HCT116 (cell line): ENCODE data around the gene LTBP1.

Experiments
- EGR1 ChIP-seq: IDR thresholded peaks from 2 replicates; pipeline ENCODE4 v1.6.1; 2012; ENCODE audit warnings: low read depth
- EZH2 ChIP-seq: fragments of 200-600 bp; sonication (generic); IDR thresholded peaks from 2 replicates; pipeline ENCODE4 v1.6.1; 2017; ENCODE audit warnings: antibody characterized with exemption, mixed run types
- EZH2phosphoT487 ChIP-seq: fragments of 200-600 bp; IDR thresholded peaks from 2 replicates; pipeline ENCODE4 v1.6.1; 2018; ENCODE audit warnings: antibody characterized with exemption, borderline replicate concordance
- JUND ChIP-seq: IDR thresholded peaks from 2 replicates; pipeline ENCODE4 v1.6.1; 2012
- MAX ChIP-seq: IDR thresholded peaks from 2 replicates; pipeline ENCODE4 v1.6.1; 2012
- POLR2A ChIP-seq: IDR thresholded peaks from 2 replicates; pipeline ENCODE4 v1.7.0; 2011; ENCODE audit warnings: borderline replicate concordance; ENCODE audit not compliant: insufficient read depth, insufficient read length; ENCODE audit errors: extremely low read depth
- POLR2AphosphoS5 ChIP-seq: IDR thresholded peaks from 2 replicates; pipeline ENCODE4 v1.6.1; 2011; ENCODE audit warnings: mild to moderate bottlenecking, low read depth, low read length, moderate library complexity
- RAD21 ChIP-seq: IDR thresholded peaks from 2 replicates; pipeline ENCODE4 v1.6.1; 2012; ENCODE audit warnings: low read depth, mild to moderate bottlenecking
- REST ChIP-seq: IDR thresholded peaks from 2 replicates; pipeline ENCODE4 v1.6.1; 2012; ENCODE audit warnings: low read depth
- SP1 ChIP-seq: IDR thresholded peaks from 2 replicates; pipeline ENCODE4 v1.6.1; 2012; ENCODE audit warnings: low read depth
- TCF7L2 ChIP-seq: IDR thresholded peaks from 2 replicates; pipeline ENCODE4 v1.7.0; 2011; ENCODE audit warnings: borderline replicate concordance, inconsistent platforms; ENCODE audit not compliant: insufficient read depth, insufficient read length; ENCODE audit errors: extremely low read depth
- ZNF274 ChIP-seq: fragments of 200-500 bp; sonication (Bioruptor generic); IDR thresholded peaks from 2 replicates; pipeline ENCODE4 v1.6.1; 2014; ENCODE audit warnings: mild to moderate bottlenecking, low read depth, low read length, inconsistent platforms
- TF ChIP-seq, protein P1 (sequence below), 3 experiments: fragments of 200-600 bp in 1 of 3; sonication (generic) in 1 of 3; IDR thresholded peaks in 2 of 3; conservative IDR thresholded peaks in 1 of 3; 2 replicates each; pipeline ENCODE4 v1.5.1; 2012 to 2017; ENCODE audit warnings: low read depth in 2 of 3, low read length in 2 of 3, antibody characterized with exemption in 1 of 3, borderline replicate concordance in 1 of 3, control low read depth in 1 of 3, mild to moderate bottlenecking in 1 of 3, mixed read lengths in 1 of 3, mixed run types in 1 of 3, moderate library complexity in 1 of 3; ENCODE audit not compliant: insufficient read depth in 1 of 3

DNA sequence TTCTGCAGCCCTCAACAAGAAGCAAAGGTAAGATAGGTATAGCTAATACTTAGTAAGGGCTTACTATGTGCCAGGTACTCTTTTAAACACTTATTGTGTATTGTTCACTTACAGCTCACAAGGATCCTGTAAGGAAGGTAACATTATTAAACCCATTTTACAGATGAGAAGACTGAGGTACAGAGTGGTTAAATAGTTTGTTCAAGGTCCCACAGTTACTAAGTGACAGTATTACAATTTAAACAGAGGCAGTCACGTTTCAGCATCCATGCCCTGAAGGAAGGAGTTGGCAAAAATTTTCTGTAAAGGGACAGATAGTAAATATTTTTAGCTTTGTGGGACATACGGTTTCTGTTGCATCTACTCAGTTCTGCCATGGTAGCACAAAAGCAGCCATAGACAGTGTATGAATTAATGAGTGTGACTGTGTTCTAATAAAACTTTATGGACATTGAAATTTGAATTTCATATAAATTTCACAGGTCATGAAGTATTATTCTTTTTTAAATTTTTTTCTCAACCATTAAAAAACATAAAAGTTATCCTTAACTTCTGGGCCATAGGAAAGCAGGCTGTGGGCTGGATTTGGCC lies 75.7 kb downstream of the LTBP1 start:
- TF ChIP-seq SP1 (no peak), REST (no peak), EZH2 (no peak), EGR1 (no peak), MAX (no peak), RAD21 (no peak), POLR2AphosphoS5 (no peak), POLR2A (no peak), TCF7L2 (no peak), ZNF274 (no peak), JUND (no peak), EZH2phosphoT487 (no peak)
- TF ChIP-seq, protein P1, sequence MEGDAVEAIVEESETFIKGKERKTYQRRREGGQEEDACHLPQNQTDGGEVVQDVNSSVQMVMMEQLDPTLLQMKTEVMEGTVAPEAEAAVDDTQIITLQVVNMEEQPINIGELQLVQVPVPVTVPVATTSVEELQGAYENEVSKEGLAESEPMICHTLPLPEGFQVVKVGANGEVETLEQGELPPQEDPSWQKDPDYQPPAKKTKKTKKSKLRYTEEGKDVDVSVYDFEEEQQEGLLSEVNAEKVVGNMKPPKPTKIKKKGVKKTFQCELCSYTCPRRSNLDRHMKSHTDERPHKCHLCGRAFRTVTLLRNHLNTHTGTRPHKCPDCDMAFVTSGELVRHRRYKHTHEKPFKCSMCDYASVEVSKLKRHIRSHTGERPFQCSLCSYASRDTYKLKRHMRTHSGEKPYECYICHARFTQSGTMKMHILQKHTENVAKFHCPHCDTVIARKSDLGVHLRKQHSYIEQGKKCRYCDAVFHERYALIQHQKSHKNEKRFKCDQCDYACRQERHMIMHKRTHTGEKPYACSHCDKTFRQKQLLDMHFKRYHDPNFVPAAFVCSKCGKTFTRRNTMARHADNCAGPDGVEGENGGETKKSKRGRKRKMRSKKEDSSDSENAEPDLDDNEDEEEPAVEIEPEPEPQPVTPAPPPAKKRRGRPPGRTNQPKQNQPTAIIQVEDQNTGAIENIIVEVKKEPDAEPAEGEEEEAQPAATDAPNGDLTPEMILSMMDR (IDR thresholded peaks at IDR 0.05 in 2 of 3, conservative IDR thresholded peaks at IDR 0.05 in 1 of 3; ENCODE audit: borderline replicate concordance in 1 of 3, insufficient read depth in 1 of 3, low read depth in 2 of 3, low read length in 2 of 3) = no peak
